COR-L47 (cell line): ENCODE data around the gene SPIRE1.
"Not testable (repeated sequence)": the region's sequence is repeated elsewhere in the genome, so short reads cannot be mapped to it uniquely, and the experiment has no call there.

ENCODE experiments used
- DNase-seq: peaks from one replicate; lab custom pipeline; 2025; lab: John Stamatoyannopoulos, UW

Gene SPIRE1

GRCh38 chr18:12645751-12646203, 12.1 kb downstream of the SPIRE1 start:
- peak; percentile 43 for DNase-seq

GRCh38 chr18:12645254-12645653, 12.7 kb downstream of the SPIRE1 start:
- DNase-seq: no peak

- not testable (repeated sequence) for DNase-seq
Measured at GRCh38 chr18:12643756-12644155, 14.2 kb downstream of the SPIRE1 start.

GRCh38 chr18:12640881-12641200, 17.1 kb downstream of the SPIRE1 start:
- no peak for DNase-seq

GRCh38 chr18:12639990-12640880, 17.7 kb downstream of the SPIRE1 start:
- DNase-seq: no peak

- DNase-seq: no peak
Measured at GRCh38 chr18:12638644-12639124, 19.2 kb downstream of the SPIRE1 start.

GRCh38 chr18:12637901-12638643, 19.8 kb downstream of the SPIRE1 start:
- DNase-seq: no peak

- DNase-seq: no peak
Measured at GRCh38 chr18:12637393-12637792, 20.5 kb downstream of the SPIRE1 start.

GRCh38 chr18:12631831-12632477, 26.0 kb downstream of the SPIRE1 start:
- no peak for DNase-seq

GRCh38 chr18:12630136-12630535, 27.8 kb downstream of the SPIRE1 start:
- no peak for DNase-seq

GRCh38 chr18:12628706-12629702, 28.9 kb downstream of the SPIRE1 start:
- no peak for DNase-seq

GRCh38 chr18:12627199-12627598, 30.7 kb downstream of the SPIRE1 start:
- DNase-seq: not testable (repeated sequence)

- no peak for DNase-seq
Measured at GRCh38 chr18:12625241-12625640, 32.7 kb downstream of the SPIRE1 start.

GRCh38 chr18:12621742-12622306, 36.1 kb downstream of the SPIRE1 start:
- DNase-seq: no peak

GRCh38 chr18:12615748-12616147, 42.2 kb downstream of the SPIRE1 start:
- DNase-seq: no peak

- DNase-seq: no peak
Measured at GRCh38 chr18:12608301-12608700, 49.6 kb downstream of the SPIRE1 start.

GRCh38 chr18:12606592-12607315, 51.2 kb downstream of the SPIRE1 start:
- DNase-seq: no peak

GRCh38 chr18:12604445-12605007, 53.4 kb downstream of the SPIRE1 start:
- DNase-seq: no peak

GRCh38 chr18:12599966-12600365, 57.9 kb downstream of the SPIRE1 start:
- DNase-seq: no peak

- DNase-seq: no peak
Measured at GRCh38 chr18:12599543-12599942, 58.4 kb downstream of the SPIRE1 start.
